Right atrium auricular region (tissue), 2 donors: ENCODE measurements around the gene PDE5A. TPM values are rescaled to one million over a fixed set of nuclear protein-coding genes. Genes with fewer than 3 reads are reported as not detected.
"Not testable (repeated sequence)": the region's sequence is repeated elsewhere in the genome, so short reads cannot be mapped to it uniquely, and the experiment has no call there.

Source experiments
- DNase-seq: peaks from one replicate; pipeline ENCODE4 v3.0.0-alpha.2; 2019; ENCODE audit warnings: low spot score
- H3K27ac ChIP-seq, 2 donors: fragments of 200-600 bp; sonication (generic); 1 replicate in 1 of 2; 2 replicates in 1 of 2; pipeline ENCODE4 v1.5.1; 2016 to 2019
- H3K27me3 ChIP-seq, 2 donors: fragments of 200-600 bp; sonication (generic); one replicate each; pipeline versions ENCODE4 v1.5.1 to v1.6.0; 2017 to 2019
- H3K36me3 ChIP-seq: fragments of 200-600 bp; sonication (generic); one replicate; pipeline ENCODE4 v1.5.1; 2016
- H3K4me1 ChIP-seq, 2 donors: fragments of 200-600 bp; sonication (generic); one replicate each; pipeline versions ENCODE4 v1.5.1 to v1.6.0; 2017 to 2019
- H3K4me3 ChIP-seq, 2 donors: fragments of 200-600 bp; sonication (generic); 1 replicate in 1 of 2; 2 replicates in 1 of 2; pipeline ENCODE4 v1.5.1; 2017 to 2019; ENCODE audit warnings: mild to moderate bottlenecking in 1 of 2, moderate library complexity in 1 of 2
- H3K9me3 ChIP-seq, 2 donors: fragments of 200-600 bp; sonication (generic); one replicate each; pipeline ENCODE4 v1.5.1; 2019
- total RNA-seq, 2 donors: library from RNA; depleted of rRNA; stranded (reverse); fragments of >200 nt; gene quantifications; one replicate each; pipeline ENCODE4 v1.1.0, GENCODE V29; 2016
- TF ChIP-seq, protein P1 (sequence below), 2 donors: fragments of 200-600 bp; sonication (generic); IDR thresholded peaks; one replicate each; pipeline ENCODE4 v1.5.1; 2019; ENCODE audit warnings: antibody characterized with exemption in 2 of 2

PDE5A gene
- total RNA-seq, 2 donors from 2014 or later, result 5.8 to 14.7 TPM

DNA sequence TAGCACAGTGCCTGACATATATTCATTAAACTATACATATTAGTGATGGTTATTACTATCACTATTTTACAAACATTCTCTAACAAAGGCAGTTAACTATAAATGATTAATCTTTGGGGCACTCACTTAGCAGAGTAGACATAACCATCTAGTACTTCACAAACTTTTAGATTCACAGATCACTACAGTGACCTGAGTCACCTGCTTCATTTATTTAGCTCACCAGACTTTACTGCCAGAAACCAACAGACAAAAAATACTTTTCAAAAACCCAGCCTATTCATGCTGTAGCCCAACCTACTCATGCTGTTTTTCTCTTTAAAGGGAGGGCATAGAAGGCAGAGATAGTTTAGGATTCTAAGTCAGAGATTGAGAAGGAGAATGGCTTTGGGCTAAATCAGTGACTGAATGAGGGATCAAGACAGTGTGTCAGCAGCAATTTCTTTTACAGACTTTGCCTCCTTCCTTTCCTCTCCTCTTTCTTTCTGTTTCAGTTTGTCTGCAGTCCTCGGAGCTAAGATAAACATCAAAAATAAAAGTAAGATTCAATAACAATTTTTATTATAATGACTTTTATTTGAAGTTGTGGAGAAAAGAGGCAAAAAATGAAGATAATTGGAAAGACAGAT is 34.7 kb upstream of the PDE5A start:
- no peak for DNase-seq
- Histone ChIP-seq H3K4me1 (no peaks in the 10 kb centered on the region), H3K9me3 (no peaks in the 10 kb centered on the region), H3K4me3 (no peak overlapping the region), H3K36me3 (no peaks in the 10 kb centered on the region), H3K27ac (no peak overlapping the region), H3K27me3 (no peaks in the 10 kb centered on the region)
- TF ChIP-seq, protein P1, sequence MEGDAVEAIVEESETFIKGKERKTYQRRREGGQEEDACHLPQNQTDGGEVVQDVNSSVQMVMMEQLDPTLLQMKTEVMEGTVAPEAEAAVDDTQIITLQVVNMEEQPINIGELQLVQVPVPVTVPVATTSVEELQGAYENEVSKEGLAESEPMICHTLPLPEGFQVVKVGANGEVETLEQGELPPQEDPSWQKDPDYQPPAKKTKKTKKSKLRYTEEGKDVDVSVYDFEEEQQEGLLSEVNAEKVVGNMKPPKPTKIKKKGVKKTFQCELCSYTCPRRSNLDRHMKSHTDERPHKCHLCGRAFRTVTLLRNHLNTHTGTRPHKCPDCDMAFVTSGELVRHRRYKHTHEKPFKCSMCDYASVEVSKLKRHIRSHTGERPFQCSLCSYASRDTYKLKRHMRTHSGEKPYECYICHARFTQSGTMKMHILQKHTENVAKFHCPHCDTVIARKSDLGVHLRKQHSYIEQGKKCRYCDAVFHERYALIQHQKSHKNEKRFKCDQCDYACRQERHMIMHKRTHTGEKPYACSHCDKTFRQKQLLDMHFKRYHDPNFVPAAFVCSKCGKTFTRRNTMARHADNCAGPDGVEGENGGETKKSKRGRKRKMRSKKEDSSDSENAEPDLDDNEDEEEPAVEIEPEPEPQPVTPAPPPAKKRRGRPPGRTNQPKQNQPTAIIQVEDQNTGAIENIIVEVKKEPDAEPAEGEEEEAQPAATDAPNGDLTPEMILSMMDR (IDR thresholded peaks at IDR 0.05), result no peak

DNA sequence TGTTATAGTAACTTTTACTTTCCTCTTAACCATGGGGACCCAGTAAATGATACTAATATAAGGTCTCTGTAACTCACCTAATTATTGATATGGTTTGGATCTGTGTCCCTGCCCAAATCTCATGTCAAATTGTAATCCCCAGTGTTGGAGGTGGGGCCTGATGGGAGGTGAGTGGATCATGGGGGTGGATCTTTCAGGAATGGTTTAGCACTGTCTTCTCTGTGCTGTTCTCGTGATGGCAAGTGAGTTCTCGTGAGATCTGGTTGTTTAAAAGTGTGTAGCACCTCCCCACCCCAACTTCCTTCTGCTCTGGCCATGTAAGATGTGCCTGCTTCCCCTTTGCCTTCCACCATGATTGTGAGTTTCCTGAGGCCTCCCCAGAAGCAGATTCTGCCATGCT is 34.0 kb upstream of the PDE5A start:
- H3K9me3 ChIP-seq, H3K36me3 ChIP-seq, DNase-seq, H3K27me3 ChIP-seq, H3K27ac ChIP-seq, H3K4me3 ChIP-seq, H3K4me1 ChIP-seq: not testable (repeated sequence)

DNA sequence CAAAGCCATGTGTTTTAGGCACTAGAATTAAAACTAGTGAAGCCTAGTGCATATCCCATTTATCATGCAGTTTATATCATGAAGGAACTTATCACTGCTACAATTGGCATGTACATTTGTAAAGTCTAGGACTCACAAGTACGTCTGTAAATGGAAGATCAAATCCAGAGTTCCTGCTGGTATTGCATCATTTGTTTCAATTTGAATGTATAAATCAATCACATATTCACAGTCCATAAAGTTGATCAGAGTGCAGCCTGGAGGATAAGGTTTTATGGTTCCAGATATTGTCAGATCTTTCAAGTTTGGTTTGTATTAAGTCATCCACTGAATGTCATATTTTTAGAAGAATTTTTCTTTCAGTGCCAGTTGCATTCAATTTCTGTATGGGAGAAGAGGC is 32.6 kb upstream of the PDE5A start:
- TF ChIP-seq, protein P1 (IDR thresholded peaks at IDR 0.05), result no peak
- no peaks in the 10 kb centered on the region for H3K36me3 ChIP-seq
- no peaks in the 10 kb centered on the region for H3K9me3 ChIP-seq
- no peaks in the 10 kb centered on the region for H3K27me3 ChIP-seq
- no peak overlapping the region for H3K27ac ChIP-seq
- H3K4me1 ChIP-seq, result no peaks in the 10 kb centered on the region
- no peak overlapping the region for H3K4me3 ChIP-seq
- no peak for DNase-seq

DNA sequence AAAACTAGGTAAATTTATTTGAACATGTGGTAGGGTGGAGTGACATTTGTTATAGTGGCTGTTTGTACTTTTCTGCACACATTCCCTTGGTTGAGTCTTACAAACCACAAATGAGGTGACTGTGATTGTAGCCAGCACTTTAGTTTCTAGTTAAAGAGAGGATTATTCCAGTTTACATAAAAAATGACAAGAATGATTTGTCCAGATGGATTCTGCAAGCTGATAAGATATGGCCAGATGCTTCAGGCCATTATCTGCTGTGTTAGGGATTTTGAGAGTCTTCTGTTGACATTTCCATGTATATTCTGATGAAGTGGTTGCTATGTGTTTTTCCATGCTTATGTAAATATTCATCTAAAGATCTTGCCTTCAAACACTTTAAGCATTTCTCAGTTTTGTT is 31.0 kb upstream of the PDE5A start:
- no peak for DNase-seq
- Histone ChIP-seq H3K27ac (no peak overlapping the region), H3K4me1 (no peaks in the 10 kb centered on the region), H3K27me3 (no peaks in the 10 kb centered on the region), H3K9me3 (no peaks in the 10 kb centered on the region), H3K36me3 (no peaks in the 10 kb centered on the region), H3K4me3 (no peak overlapping the region)
- TF ChIP-seq, protein P1 (IDR thresholded peaks at IDR 0.05), result no peak

DNA sequence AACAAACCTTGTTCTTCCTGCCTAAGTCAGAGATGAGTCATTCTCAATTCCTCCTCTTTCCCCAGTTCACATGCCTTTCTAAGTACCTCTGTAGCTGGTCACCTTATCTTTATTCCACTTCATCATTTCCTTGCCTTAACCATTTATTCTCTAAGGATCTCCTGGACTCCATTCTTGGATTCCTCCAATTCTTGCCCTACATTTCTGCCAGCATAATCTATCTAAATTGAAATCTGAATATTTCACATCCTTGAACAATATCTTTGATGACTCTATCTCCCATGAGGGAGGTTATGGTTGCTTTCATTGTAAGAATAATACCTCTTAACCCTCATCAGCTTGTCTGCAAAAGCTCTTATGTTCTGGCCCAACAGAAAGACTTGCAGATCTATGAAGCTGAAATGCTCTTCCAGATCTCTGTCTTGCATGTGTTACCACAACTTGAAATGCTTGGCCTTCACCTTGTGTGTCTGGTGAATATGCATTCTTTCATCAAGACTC is 28.6 kb upstream of the PDE5A start:
- Histone ChIP-seq H3K4me3 (no peak overlapping the region), H3K27ac (no peak overlapping the region), H3K4me1 (no peaks in the 10 kb centered on the region), H3K27me3 (no peaks in the 10 kb centered on the region), H3K9me3 (no peaks in the 10 kb centered on the region), H3K36me3 (no peaks in the 10 kb centered on the region)
- TF ChIP-seq, protein P1 (IDR thresholded peaks at IDR 0.05), result no peak
- no peak for DNase-seq

DNA sequence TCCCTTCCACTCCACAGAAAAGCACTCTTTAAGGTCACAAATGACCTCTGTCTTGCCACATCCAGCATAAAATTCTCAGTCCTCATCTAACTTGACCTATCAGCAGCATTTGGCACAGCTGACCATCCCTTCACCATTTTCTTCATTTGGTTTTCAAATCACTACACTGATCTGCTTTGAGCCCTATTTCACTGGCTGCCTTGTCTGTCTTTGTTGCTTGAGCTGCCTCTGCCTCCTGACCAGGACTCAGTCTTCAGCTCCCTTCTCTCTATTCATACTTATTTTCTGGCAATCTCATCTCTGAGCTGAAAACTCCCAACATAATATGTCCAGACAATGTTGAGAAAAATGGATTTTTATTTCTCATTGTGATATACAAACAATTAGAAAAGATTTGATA is 27.7 kb upstream of the PDE5A start:
- TF ChIP-seq, protein P1 (IDR thresholded peaks at IDR 0.05), result no peak
- no peak overlapping the region for H3K27ac ChIP-seq
- DNase-seq, result no peak
- H3K4me3 ChIP-seq, result no peak overlapping the region
- no peaks in the 10 kb centered on the region for H3K9me3 ChIP-seq
- no peaks in the 10 kb centered on the region for H3K36me3 ChIP-seq
- no peaks in the 10 kb centered on the region for H3K4me1 ChIP-seq
- no peaks in the 10 kb centered on the region for H3K27me3 ChIP-seq
